Neural cell (in vitro differentiated cells): Measurements from ENCODE around the gene CACNA1I. TPM values are rescaled to one million over a fixed set of nuclear protein-coding genes. Genes with fewer than 3 reads are reported as not detected.

Experiments
- H2AFZ ChIP-seq: fragments of 200-600, 300-800 bp; sonication (generic), shearing (Covaris generic); 2 replicates; pipeline ENCODE4 v1.6.0; 2014; ENCODE audit warnings: low read depth, mild to moderate bottlenecking, antibody characterized with exemption, low read length, moderate library complexity
- H3F3A ChIP-seq: fragments of 200-600 bp; shearing (Covaris generic); 2 replicates; pipeline ENCODE4 v1.6.1; 2016; ENCODE audit warnings: mild to moderate bottlenecking, moderate library complexity, mixed read lengths, antibody characterized with exemption, low read length; ENCODE audit not compliant: insufficient read depth, poor library complexity, severe bottlenecking
- H3K27ac ChIP-seq: fragments of 200-600, 300-800 bp; sonication (generic), shearing (Covaris generic); 2 replicates; pipeline ENCODE4 v1.5.1; 2014; ENCODE audit warnings: mild to moderate bottlenecking, low read length, moderate library complexity
- H3K27me3 ChIP-seq: fragments of 300-800, 200-600 bp; sonication (generic), shearing (Covaris generic); 2 replicates; pipeline ENCODE4 v1.6.0; 2014; ENCODE audit warnings: mild to moderate bottlenecking, low read depth, low read length, moderate library complexity; ENCODE audit not compliant: insufficient read depth
- H3K36me3 ChIP-seq: fragments of 300-800, 200-600 bp; sonication (generic), shearing (Covaris generic); 2 replicates; pipeline ENCODE4 v1.5.1; 2014; ENCODE audit warnings: mild to moderate bottlenecking, antibody characterized with exemption, low read length, moderate library complexity; ENCODE audit not compliant: insufficient read depth
- H3K4me2 ChIP-seq: fragments of 300-800, 200-600 bp; sonication (generic), shearing (Covaris generic); 2 replicates; pipeline ENCODE4 v1.6.0; 2014; ENCODE audit warnings: mild to moderate bottlenecking, low read length
- H3K4me3 ChIP-seq: fragments of 300-800, 200-600 bp; sonication (generic), shearing (Covaris generic); 2 replicates; pipeline ENCODE4 v1.5.1; 2014; ENCODE audit warnings: mild to moderate bottlenecking, low read length, moderate library complexity
- H3K79me2 ChIP-seq: fragments of 200-600 bp; shearing (Covaris generic); replicated peaks from 2 replicates; pipeline ENCODE4 v1.6.0; 2014; ENCODE audit warnings: mild to moderate bottlenecking, low read length, moderate library complexity; ENCODE audit not compliant: insufficient read depth
- H3K9ac ChIP-seq: fragments of 300-800, 200-600 bp; sonication (generic), shearing (Covaris generic); 2 replicates; pipeline ENCODE4 v1.6.1; 2016; ENCODE audit warnings: mild to moderate bottlenecking, low read length, mixed read lengths
- H3K9me2 ChIP-seq: fragments of 200-600 bp; shearing (Covaris generic); 2 replicates; pipeline ENCODE4 v1.6.1; 2016; ENCODE audit warnings: mild to moderate bottlenecking, low read length, mixed read lengths; ENCODE audit not compliant: insufficient read depth
- H3K9me3 ChIP-seq: fragments of 200-600, 300-800 bp; sonication (generic), shearing (Covaris generic); 2 replicates; pipeline ENCODE4 v1.6.1; 2016; ENCODE audit warnings: mild to moderate bottlenecking, mixed run types, low read length, moderate library complexity, mixed read lengths
- H4K20me1 ChIP-seq: fragments of 200-600 bp; shearing (Covaris generic); 2 replicates; pipeline ENCODE4 v1.6.1; 2016; ENCODE audit warnings: mild to moderate bottlenecking, mixed run types; ENCODE audit not compliant: insufficient read depth
- CTCF ChIP-seq: fragments of 450-650 bp; IDR thresholded peaks from 2 replicates; pipeline ENCODE4 v1.5.1; 2014; ENCODE audit warnings: antibody characterized with exemption, mild to moderate bottlenecking, moderate library complexity; ENCODE audit not compliant: poor library complexity, severe bottlenecking
- EP300 ChIP-seq: fragments of 450-650 bp; conservative IDR thresholded peaks from 2 replicates; pipeline ENCODE4 v1.6.1; 2014; ENCODE audit warnings: antibody characterized with exemption, mild to moderate bottlenecking, moderate library complexity; ENCODE audit not compliant: poor library complexity, severe bottlenecking
- EZH2 ChIP-seq: fragments of 200-600, 300-800 bp; shearing (Covaris generic), sonication (generic); IDR thresholded peaks from 2 replicates; pipeline ENCODE4 v1.6.1; 2014; ENCODE audit warnings: antibody characterized with exemption, low read length, borderline replicate concordance, mild to moderate bottlenecking; ENCODE audit not compliant: insufficient read depth, poor library complexity, severe bottlenecking
- MXI1 ChIP-seq: fragments of 450-650 bp; conservative IDR thresholded peaks from 2 replicates; pipeline ENCODE4 v1.6.1; 2014; ENCODE audit warnings: antibody characterized with exemption, mild to moderate bottlenecking; ENCODE audit not compliant: poor library complexity, severe bottlenecking
- POLR2AphosphoS5 ChIP-seq: IDR thresholded peaks from 2 replicates; pipeline ENCODE4 v1.6.1; 2012
- RAD21 ChIP-seq: fragments of 450-650 bp; conservative IDR thresholded peaks from 2 replicates; pipeline ENCODE4 v1.6.1; 2014; ENCODE audit warnings: antibody characterized with exemption, mild to moderate bottlenecking, moderate library complexity
- REST ChIP-seq: IDR thresholded peaks from 2 replicates; pipeline ENCODE4 v1.6.1; 2012; ENCODE audit warnings: borderline replicate concordance
- SMC3 ChIP-seq: fragments of 450-650 bp; conservative IDR thresholded peaks from 2 replicates; pipeline ENCODE4 v1.6.1; 2014; ENCODE audit warnings: antibody characterized with exemption, mild to moderate bottlenecking, moderate library complexity; ENCODE audit not compliant: poor library complexity
- TAF1 ChIP-seq: IDR thresholded peaks from 2 replicates; pipeline ENCODE4 v1.6.1; 2012; ENCODE audit warnings: low read depth
- polyA plus RNA-seq: library from polyadenylated mRNA; depleted of rRNA; stranded (reverse); fragments of >200 nt; gene quantifications from 2 replicates; pipeline ENCODE4 v1.2.3, GENCODE V29; 2014

CACNA1I gene
- polyA plus RNA-seq, 1 donor from 2014 or later = 1.9 TPM

- Histone ChIP-seq H3K79me2 (no peaks in the 10 kb centered on the region), H3K36me3 (no peaks in the 10 kb centered on the region), H3K27me3 (no peaks in the 10 kb centered on the region), H3K4me3 (no peak overlapping the region), H3K4me2 (no peak overlapping the region), H3K9me3 (no peaks in the 10 kb centered on the region), H3K9me2 (no peaks in the 10 kb centered on the region), H4K20me1 (no peaks in the 10 kb centered on the region), H2AFZ (no peak overlapping the region), H3F3A (no peaks in the 10 kb centered on the region), H3K27ac (no peak overlapping the region), H3K9ac (no peak overlapping the region)
- TF ChIP-seq EZH2 (no peak), POLR2AphosphoS5 (no peak), REST (no peak), CTCF (no peak), SMC3 (no peak), RAD21 (no peak), MXI1 (no peak), EP300 (no peak), TAF1 (no peak)
These were observed 9.5 kb downstream of the CACNA1I start for GRCh38 chr22:39580006-39580441.

GRCh38 chr22:39580795-39581194, 10.2 kb downstream of the CACNA1I start:
- Histone ChIP-seq H3K79me2 (no peaks in the 10 kb centered on the region), H3F3A (no peaks in the 10 kb centered on the region), H3K9ac (no peak overlapping the region), H3K36me3 (no peaks in the 10 kb centered on the region), H2AFZ (no peak overlapping the region), H3K4me2 (no peak overlapping the region), H4K20me1 (no peaks in the 10 kb centered on the region), H3K27ac (no peak overlapping the region), H3K9me3 (no peaks in the 10 kb centered on the region), H3K4me3 (no peak overlapping the region), H3K27me3 (no peaks in the 10 kb centered on the region), H3K9me2 (no peaks in the 10 kb centered on the region)
- TF ChIP-seq POLR2AphosphoS5 (no peak), SMC3 (no peak), CTCF (no peak), TAF1 (no peak), REST (no peak), RAD21 (no peak), EZH2 (no peak), MXI1 (no peak), EP300 (no peak)
